HAP-1 (cell line): Measurements from ENCODE around the gene SLC39A11.
"Not testable (repeated sequence)": the region's sequence is repeated elsewhere in the genome, so short reads cannot be mapped to it uniquely, and the experiment has no call there.

Source experiments
- DNase-seq, 2 experiments: peaks; one replicate each; pipeline ENCODE4 v3.0.0-alpha.2; 2016 to 2020; ENCODE audit warnings: low spot score in 2 of 2
- H3K27me3 ChIP-seq: fragments of 250-450 bp; sonication (Bioruptor Pico); 2 replicates; pipeline ENCODE4 v1.5.1; 2020; ENCODE audit warnings: low read depth, mild to moderate bottlenecking, moderate library complexity
- H3K36me3 ChIP-seq: fragments of 250-450 bp; sonication (Bioruptor Pico); replicated peaks from 2 replicates; pipeline ENCODE4 v1.5.1; 2020; ENCODE audit warnings: mild to moderate bottlenecking
- H3K4me1 ChIP-seq: fragments of 250-450 bp; sonication (Bioruptor Pico); 2 replicates; pipeline ENCODE4 v1.5.1; 2020; ENCODE audit warnings: mild to moderate bottlenecking
- H3K4me3 ChIP-seq: fragments of 250-450 bp; sonication (Bioruptor Pico); 2 replicates; pipeline ENCODE4 v1.5.1; 2020; ENCODE audit warnings: mild to moderate bottlenecking, moderate library complexity
- H3K9me3 ChIP-seq: fragments of 250-450 bp; sonication (Bioruptor Pico); 2 replicates; pipeline ENCODE4 v1.5.1; 2020; ENCODE audit warnings: mild to moderate bottlenecking, moderate library complexity
- in situ Hi-C: fragments of 300-500 bp; cut with MboI; formaldehyde crosslinking; loops from 3 replicates; pipeline ENCODE4 v1.14.3; 2020; ENCODE audit warnings: low sequenced_read_pairs, inconsistent platforms, mixed read lengths

Gene SLC39A11

DNA sequence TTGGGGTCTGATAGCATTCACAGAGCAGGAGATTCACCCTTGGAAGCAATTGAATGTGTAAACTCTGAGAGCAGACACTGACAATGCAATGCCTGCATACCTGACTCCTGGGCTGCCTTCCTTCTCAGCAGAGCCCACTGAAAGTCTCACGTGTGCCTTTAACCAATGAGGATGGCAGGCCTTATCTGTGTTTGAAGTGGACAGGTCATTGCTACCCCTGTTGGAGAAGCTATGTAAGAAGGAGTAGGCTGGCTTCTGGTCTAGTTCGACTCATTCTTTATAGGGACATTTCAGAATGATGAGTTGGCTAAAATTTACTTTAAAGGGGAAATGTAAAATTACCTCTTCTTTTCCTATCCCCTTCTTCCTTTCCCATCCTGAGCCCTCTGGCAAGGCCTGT lies 446.3 kb downstream of the SLC39A11 start:
- H3K36me3 ChIP-seq: no peaks in the 10 kb centered on the region
- DNase-seq: no peak
- in situ Hi-C loops: no loop called here

DNA sequence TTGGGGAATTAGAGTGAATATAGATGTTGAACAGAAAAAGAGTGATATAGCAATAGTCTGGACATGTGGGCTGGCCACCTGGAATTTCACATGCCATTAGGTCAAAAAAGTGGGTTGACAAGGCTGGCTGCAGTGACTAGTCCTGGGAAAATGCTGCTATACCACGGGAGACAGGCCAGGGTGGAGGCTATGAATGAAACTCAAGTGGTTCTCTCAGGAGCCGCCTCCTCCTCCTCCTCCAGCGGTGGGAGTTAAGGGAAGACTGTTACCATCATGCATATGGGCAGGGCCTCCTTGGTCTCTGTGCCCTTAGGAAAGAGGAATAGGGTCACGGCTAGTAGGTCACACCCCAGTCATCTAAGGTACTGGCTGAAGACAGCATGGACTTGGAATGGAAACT lies 448.0 kb downstream of the SLC39A11 start:
- no peaks in the 10 kb centered on the region for H3K36me3 ChIP-seq
- no peaks in the 10 kb centered on the region for H3K9me3 ChIP-seq
- H3K27me3 ChIP-seq: no peaks in the 10 kb centered on the region
- no peak overlapping the region for H3K4me3 ChIP-seq
- H3K4me1 ChIP-seq: no peaks in the 10 kb centered on the region
- no peak for DNase-seq
- in situ Hi-C loops: no loop called here

More for the DNA sequence above, 446.3 kb downstream of the SLC39A11 start:
- no peak overlapping the region for H3K4me3 ChIP-seq
- H3K27me3 ChIP-seq: no peaks in the 10 kb centered on the region
- no peaks in the 10 kb centered on the region for H3K4me1 ChIP-seq
- H3K9me3 ChIP-seq: no peaks in the 10 kb centered on the region

DNA sequence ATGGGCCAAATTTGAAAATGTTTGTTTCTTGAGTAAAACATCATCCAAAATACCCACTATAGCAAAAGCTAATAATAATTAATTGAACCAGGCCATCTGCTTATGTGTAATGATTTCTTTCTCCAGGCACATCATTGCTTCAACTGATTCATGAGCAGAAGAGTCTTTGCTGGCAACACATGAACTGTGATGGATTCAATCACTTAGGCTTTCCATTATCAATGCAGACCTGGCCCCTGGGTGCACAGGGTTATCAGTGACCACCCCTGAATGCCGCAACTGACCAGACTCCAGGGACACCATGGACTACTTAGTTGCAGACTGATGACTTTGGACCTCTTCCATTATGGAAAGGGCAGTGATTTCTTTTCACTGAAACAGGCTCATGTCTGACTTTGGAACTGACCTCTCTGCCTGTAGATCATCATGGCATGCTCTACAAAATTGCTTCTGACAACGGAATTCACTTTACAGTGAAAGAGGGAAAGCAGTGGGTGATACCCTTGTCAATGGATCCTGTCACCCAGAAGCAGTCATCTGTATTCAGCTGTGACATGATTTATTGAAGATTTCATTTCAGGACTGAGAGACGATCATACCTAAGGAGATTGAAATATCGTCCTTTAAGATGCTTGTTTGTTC lies 448.8 kb downstream of the SLC39A11 start:
- Histone ChIP-seq H3K27me3 (no peaks in the 10 kb centered on the region), H3K36me3 (no peaks in the 10 kb centered on the region), H3K4me3 (no peak overlapping the region), H3K4me1 (no peaks in the 10 kb centered on the region), H3K9me3 (no peaks in the 10 kb centered on the region)
- DNase-seq: no peak
- in situ Hi-C loops: no loop called here

DNA sequence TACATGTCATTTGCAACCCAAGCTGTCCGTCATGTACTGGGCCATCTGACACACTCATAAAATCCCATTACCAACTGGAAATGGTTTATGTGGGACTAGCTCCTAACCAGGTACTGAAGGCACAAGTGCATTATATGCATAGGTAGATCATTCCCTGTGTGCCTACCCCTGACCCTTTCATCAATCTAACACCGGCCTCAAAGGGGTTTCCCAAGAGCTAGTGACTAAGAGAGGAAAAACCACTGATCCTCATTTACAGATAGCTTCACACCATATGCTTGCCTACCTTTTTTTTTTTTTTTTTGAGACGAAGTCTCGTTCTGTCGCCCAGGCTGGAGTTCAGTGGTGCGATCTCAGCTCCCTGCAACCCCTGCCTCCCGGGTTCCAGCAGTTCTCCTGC lies 449.8 kb downstream of the SLC39A11 start:
- H3K27me3 ChIP-seq: no peaks in the 10 kb centered on the region
- no peaks in the 10 kb centered on the region for H3K9me3 ChIP-seq
- H3K36me3 ChIP-seq: no peaks in the 10 kb centered on the region
- in situ Hi-C loops: no loop called here
- no peak for DNase-seq
- H3K4me1 ChIP-seq: no peaks in the 10 kb centered on the region
- no peak overlapping the region for H3K4me3 ChIP-seq

DNA sequence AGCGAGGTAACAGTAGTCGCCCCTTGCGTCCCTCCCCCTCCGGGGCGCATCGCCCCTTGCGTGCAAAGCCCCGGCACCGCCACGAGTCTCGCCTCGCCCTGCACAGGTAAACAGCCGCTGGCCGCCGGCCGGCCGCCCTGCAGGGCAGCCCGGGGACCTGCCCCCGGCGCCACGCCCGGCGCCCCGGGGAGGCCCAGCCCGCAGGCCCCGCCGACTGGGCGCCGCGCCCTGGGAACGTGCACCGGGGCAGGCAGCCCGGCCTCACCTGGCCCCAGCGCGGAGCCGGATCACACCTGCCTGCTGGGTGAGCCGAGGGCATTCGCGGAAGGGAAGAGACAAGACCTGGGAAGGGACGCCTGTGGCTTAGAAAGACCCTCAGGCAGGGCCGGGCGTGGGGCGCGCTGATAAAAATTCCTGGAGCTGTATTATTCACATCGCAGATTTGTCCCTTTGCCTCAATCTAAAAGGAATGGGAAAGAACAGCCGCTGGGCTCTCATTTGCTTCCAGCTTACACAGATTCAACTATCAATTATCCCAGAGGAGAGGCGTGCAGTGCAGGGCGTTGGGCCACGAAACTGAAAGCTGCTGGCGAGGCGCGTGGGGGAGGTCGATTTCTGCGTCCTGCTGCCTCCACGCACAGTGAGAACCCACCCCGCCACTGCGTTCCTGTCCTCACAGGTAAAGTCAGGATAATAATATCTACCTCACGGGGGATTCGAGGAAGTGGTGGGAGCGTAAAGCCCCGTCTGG lies 451.9 kb downstream of the SLC39A11 start:
- no peaks in the 10 kb centered on the region for H3K27me3 ChIP-seq
- H3K36me3 ChIP-seq: no peaks in the 10 kb centered on the region
- no peak for DNase-seq
- H3K4me1 ChIP-seq: no peaks in the 10 kb centered on the region
- H3K9me3 ChIP-seq: no peaks in the 10 kb centered on the region
- in situ Hi-C loops: no loop called here
- no peak overlapping the region for H3K4me3 ChIP-seq

DNA sequence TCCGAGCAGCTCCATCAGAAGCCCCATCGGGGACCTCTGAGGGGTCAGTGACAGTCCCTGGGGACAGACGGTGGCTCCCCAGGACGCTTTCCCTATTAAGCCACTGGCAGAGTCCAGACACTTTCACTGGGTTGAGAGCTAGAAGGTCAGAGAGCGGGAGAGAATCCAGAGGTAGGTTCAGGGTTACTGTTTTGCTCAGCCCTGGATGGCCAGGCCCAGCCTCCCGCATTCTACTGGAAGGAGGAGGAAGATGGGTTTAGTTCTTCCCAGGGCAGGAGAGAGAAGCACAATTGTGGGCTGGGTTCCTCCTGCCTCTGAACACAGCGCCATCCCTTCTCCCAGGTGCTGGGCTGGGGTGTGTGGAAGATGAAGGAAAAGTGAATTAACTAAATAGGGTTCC lies 452.8 kb downstream of the SLC39A11 start:
- in situ Hi-C loops: no loop called here
- H3K4me1 ChIP-seq: no peaks in the 10 kb centered on the region
- no peaks in the 10 kb centered on the region for H3K9me3 ChIP-seq
- no peaks in the 10 kb centered on the region for H3K27me3 ChIP-seq
- no peak for DNase-seq
- no peaks in the 10 kb centered on the region for H3K36me3 ChIP-seq
- H3K4me3 ChIP-seq: no peak overlapping the region

DNA sequence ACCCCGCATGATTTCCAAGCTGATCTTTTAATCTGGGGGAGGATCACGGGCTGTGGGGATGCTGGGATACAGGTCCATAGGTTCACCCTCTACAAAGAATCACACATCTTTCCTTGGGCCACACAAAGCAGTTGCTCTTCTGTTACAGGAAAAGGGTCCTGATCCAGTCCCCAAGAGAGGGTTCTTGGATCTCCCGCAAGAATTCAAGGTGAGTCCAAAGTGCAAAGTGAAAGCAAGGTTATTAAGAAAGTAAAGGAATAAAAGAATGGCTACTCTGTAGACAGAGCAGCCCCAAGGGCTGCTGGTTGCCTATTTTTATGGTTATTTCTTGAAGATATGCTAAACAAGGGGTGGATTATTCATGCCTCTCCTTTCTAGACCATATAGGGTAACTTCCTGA lies 453.6 kb downstream of the SLC39A11 start:
- H3K27me3 ChIP-seq, H3K4me3 ChIP-seq, H3K36me3 ChIP-seq, in situ Hi-C loops, H3K4me1 ChIP-seq, H3K9me3 ChIP-seq, DNase-seq: not testable (repeated sequence)

DNA sequence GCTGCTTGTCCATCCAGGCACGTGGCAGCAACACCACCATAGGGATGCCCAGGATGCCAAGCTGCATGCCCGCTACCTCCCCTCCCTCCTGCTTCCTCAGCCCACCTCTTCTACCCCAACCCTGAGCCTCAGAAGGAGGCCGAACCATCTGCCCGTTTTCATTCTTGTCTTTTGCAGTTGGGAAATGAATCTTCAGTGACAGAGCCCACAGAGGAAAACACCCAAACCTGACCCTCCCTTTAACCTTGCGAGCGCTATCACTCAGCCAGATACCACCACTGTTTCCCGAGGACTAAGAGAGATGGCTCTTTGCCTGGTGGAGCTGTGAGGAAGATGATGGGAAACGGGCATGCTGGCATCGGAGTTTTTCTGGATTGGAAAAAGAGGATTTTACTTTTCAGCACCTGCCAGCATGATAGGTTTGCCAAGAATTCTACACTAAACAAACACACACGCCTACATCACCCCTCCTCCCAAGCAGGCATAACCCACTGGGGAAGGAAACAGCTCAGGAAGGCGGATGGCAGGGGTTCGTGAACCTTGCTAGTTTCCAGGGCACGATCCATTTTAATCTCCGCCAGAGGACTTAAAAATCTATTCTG lies 457.4 kb downstream of the SLC39A11 start:
- no peak for DNase-seq
- Histone ChIP-seq H3K4me1 (no peaks in the 10 kb centered on the region), H3K4me3 (no peak overlapping the region), H3K9me3 (no peaks in the 10 kb centered on the region), H3K36me3 (no peaks in the 10 kb centered on the region), H3K27me3 (no peaks in the 10 kb centered on the region)
- in situ Hi-C loops: no loop called here

DNA sequence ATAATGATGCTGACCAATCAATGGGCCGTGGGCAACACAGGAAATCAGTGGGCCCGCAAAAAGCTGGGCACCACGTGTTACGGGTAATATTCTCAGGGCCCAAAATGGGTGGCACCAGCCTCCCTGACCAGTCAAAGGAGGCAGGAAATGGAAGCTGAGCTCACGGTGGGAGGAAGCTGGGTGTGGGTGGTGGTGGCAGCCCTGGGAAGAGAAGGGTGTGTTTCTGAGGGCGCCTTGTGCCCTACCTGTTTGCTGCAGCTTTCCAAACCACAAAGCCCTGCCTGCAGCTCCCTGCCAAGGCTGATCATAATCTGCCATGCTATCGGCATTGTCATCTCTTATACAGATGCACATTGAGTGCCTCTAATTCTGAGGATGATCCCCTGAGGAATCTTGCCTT lies 457.9 kb downstream of the SLC39A11 start:
- H3K27me3 ChIP-seq: no peaks in the 10 kb centered on the region
- in situ Hi-C loops: no loop called here
- H3K9me3 ChIP-seq: no peaks in the 10 kb centered on the region
- H3K4me1 ChIP-seq: no peaks in the 10 kb centered on the region
- no peaks in the 10 kb centered on the region for H3K36me3 ChIP-seq
- no peak for DNase-seq
- H3K4me3 ChIP-seq: no peak overlapping the region

DNA sequence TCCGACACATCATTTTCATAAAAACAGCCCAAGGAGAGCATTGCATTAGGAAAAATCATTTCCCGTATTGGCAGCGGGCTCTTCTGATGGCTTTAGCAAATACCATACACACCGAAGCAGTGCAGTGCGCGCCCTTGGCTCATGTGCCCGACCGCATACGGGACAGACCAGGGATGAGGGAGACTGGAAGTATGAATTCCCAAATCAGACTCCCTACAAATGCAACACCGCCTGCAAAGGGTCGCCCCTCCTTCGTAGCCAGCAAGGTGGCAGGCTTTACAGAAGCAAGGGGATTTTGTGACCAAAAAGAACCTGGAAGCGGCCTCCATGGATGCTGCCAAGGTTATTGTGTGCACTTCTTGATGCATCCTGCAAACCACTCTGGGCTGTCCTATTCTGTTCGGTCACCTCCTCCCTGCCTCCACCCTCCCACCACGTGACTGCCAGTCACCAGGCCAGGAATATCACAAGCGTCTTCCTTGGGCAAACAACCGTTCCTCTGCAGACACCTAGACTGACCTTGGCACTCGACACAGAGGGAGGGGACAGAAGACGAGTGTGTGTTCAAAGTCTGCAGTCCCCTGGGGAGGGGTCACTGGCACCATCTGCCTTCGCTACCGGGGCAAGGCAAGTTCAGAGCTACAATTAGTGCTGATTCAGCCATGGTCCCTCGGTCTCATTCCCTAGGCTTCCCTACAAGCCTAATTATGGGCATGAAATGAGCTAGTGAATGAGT lies 460.4 kb downstream of the SLC39A11 start:
- H3K4me1 ChIP-seq: no peaks in the 10 kb centered on the region
- H3K4me3 ChIP-seq: no peak overlapping the region
- DNase-seq: no peak

DNA sequence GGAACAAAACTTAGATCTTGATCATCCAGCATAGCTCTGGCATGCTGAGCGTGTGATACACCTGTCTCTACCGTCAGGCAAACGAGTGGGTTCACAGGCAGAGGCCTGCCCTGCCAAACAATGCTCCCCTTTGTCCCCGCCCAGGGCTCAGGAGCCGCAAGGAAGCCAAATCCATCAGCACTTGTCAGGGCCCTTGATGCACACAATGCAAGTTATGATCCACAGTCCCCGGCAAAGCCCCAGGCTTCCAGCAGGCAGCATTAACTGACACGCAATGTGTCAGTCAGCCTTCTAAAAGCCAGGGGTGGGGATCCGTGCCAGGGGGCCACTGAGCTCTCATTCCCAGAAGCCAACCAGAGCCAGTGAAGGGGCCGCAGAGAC lies 460.9 kb downstream of the SLC39A11 start:
- Histone ChIP-seq H3K9me3 (no peaks in the 10 kb centered on the region), H3K27me3 (no peaks in the 10 kb centered on the region), H3K36me3 (no peaks in the 10 kb centered on the region), H3K4me1 (no peaks in the 10 kb centered on the region), H3K4me3 (no peak overlapping the region)
- in situ Hi-C loops: no loop called here
- DNase-seq: no peak

More for the DNA sequence above, 460.4 kb downstream of the SLC39A11 start:
- no peaks in the 10 kb centered on the region for H3K27me3 ChIP-seq
- H3K36me3 ChIP-seq: no peaks in the 10 kb centered on the region
- H3K9me3 ChIP-seq: no peaks in the 10 kb centered on the region
- in situ Hi-C loops: no loop called here

DNA sequence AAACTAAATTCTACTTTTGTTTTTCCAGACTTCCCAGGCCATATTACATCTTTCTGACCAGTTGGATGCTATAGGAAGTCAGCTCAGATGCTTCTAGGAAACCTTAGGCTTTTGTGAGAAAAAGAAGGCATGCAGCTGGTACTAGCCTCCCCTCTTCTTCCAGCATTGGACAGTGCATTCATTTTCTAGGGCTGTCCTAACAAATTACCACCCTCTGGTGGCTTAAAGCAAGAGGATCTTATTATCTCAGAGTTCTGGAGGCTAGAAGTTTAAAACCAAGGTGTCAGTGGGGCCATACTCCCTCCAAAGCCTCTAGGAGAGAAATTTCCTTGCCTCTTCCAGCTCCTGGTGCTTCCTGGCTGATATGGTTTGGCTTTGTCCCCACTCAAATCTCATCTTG lies 467.8 kb downstream of the SLC39A11 start:
- in situ Hi-C loops: no loop called here
- no peak for DNase-seq
- no peaks in the 10 kb centered on the region for H3K9me3 ChIP-seq
- H3K4me3 ChIP-seq: no peak overlapping the region
- H3K27me3 ChIP-seq: no peaks in the 10 kb centered on the region
- H3K4me1 ChIP-seq: no peaks in the 10 kb centered on the region
- H3K36me3 ChIP-seq: no peaks in the 10 kb centered on the region

DNA sequence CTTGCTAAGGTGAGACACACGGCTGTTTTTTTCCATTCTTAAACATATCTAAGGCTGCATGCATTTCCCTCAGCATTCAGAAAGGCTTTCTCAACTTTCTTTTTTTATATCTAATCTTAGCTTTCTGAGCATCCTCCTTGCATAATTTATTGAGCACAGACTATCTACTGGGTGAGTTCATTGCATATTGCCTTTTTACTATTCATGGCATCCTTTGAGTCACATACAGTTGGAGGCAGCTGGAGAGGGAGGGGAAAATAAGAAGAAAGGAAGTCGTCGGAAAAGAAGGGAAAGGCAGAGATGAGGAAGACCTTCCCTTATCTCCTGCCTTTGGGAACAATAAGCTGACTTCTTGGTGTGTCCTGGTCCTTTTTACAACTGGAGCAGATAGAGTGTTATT lies 468.3 kb downstream of the SLC39A11 start:
- Histone ChIP-seq H3K9me3 (no peaks in the 10 kb centered on the region), H3K36me3 (no peaks in the 10 kb centered on the region), H3K27me3 (no peaks in the 10 kb centered on the region), H3K4me1 (no peaks in the 10 kb centered on the region), H3K4me3 (no peak overlapping the region)
- no peak for DNase-seq
- in situ Hi-C loops: no loop called here
